Measurements from ENCODE around the gene G6PC2.

Gene G6PC2

GRCh38 chr2:168948621-168949212 is 47.6 kb downstream of the G6PC2 start:
- DNase-seq (ENCODE audit: low spot score) = peak; percentile 57

- DNase-seq (ENCODE audit: low spot score) = no peak
These were observed 48.2 kb downstream of the G6PC2 start for GRCh38 chr2:168949324-168949723.

GRCh38 chr2:168951871-168952270 is 50.8 kb downstream of the G6PC2 start:
- no peak for DNase-seq (ENCODE audit: low spot score)

- DNase-seq (ENCODE audit: low spot score) = no peak
These were observed 51.3 kb downstream of the G6PC2 start for GRCh38 chr2:168952424-168952823.

- DNase-seq (ENCODE audit: low spot score) = no peak
These were observed 53.2 kb downstream of the G6PC2 start for GRCh38 chr2:168954256-168954655.

- DNase-seq (ENCODE audit: low spot score) = no peak
These were observed 54.2 kb downstream of the G6PC2 start for GRCh38 chr2:168955321-168955720.

- no peak for DNase-seq (ENCODE audit: low spot score)
These were observed 55.3 kb downstream of the G6PC2 start for GRCh38 chr2:168956392-168956791.

Measured in NAMALWA (cell line).